IMR-90 (cell line): ENCODE results near the gene ATG101. TPM values are rescaled to one million over a fixed set of nuclear protein-coding genes. Genes with fewer than 3 reads are reported as not detected.

Source experiments
- ATAC-seq: fragments of 200-7000 bp; cut with Tn5 transposase; 2 replicates; pipeline ENCODE4 v1.9.1; 2020; ENCODE audit warnings: low read depth, mild to moderate bottlenecking, moderate library complexity
- BruUV-seq: library from RNA; stranded (reverse); fragments of 400-500 nt; replicated peaks from 2 replicates; lab custom pipeline; 2021; lab: Mats Ljungman, UMichigan
- CTCF ChIA-PET: fragments of 300-600 bp; formaldehyde crosslinking; extraction: SDS; loops from one replicate; lab custom pipeline; 2021; ENCODE audit warnings: antibody characterized with exemption; lab: Yijun Ruan, JAX
- POLR2A ChIA-PET: fragments of 300-600 bp; sonication (Branson Sonifier 250); formaldehyde crosslinking; loops from one replicate; lab custom pipeline; 2022; ENCODE audit warnings: antibody characterized with exemption; ENCODE audit not compliant: unreplicated experiment; lab: Charles Lee
- DNase-seq: peaks from one replicate; pipeline ENCODE4 v3.0.0; 2013
- H2AFZ ChIP-seq: replicated peaks from 2 replicates; pipeline ENCODE3; 2013; ENCODE audit warnings: low read length, mild to moderate bottlenecking; ENCODE audit not compliant: poor library complexity
- H2AK5ac ChIP-seq: 2 replicates; pipeline ENCODE4 v1.6.1; 2013; ENCODE audit warnings: low read depth, low read length, inconsistent platforms
- H2AK9ac ChIP-seq: replicated peaks from 2 replicates; pipeline ENCODE3; 2013; ENCODE audit warnings: mild to moderate bottlenecking, low read depth, low read length, moderate library complexity; ENCODE audit not compliant: poor library complexity
- H2BK120ac ChIP-seq: 2 replicates; pipeline ENCODE4 v1.6.1; 2013; ENCODE audit warnings: low read depth, low read length, inconsistent platforms
- H2BK15ac ChIP-seq: 3 replicates; pipeline ENCODE4 v1.6.1; 2013; ENCODE audit warnings: low read depth, low read length, inconsistent platforms
- H2BK20ac ChIP-seq: 2 replicates; pipeline ENCODE4 v1.6.1; 2013; ENCODE audit warnings: low read depth, mild to moderate bottlenecking, inconsistent platforms, low read length, moderate library complexity
- H2BK5ac ChIP-seq: 2 replicates; pipeline ENCODE4 v1.6.1; 2013; ENCODE audit warnings: mild to moderate bottlenecking, low read depth, low read length, inconsistent platforms; ENCODE audit not compliant: poor library complexity, severe bottlenecking
- H3K14ac ChIP-seq: replicated peaks from 2 replicates; pipeline ENCODE4 v1.6.1; 2013; ENCODE audit warnings: low read depth, low read length, inconsistent platforms
- H3K18ac ChIP-seq: 2 replicates; pipeline ENCODE4 v1.6.1; 2013; ENCODE audit warnings: low read depth, low read length, control low read depth
- H3K23ac ChIP-seq: 2 replicates; pipeline ENCODE4 v1.6.1; 2013; ENCODE audit warnings: low read depth, low read length, inconsistent platforms
- H3K27ac ChIP-seq: 2 replicates; pipeline ENCODE4 v1.5.1; 2013; ENCODE audit warnings: mild to moderate bottlenecking, control low read depth, low read length; ENCODE audit not compliant: insufficient read depth
- H3K27me3 ChIP-seq: 2 replicates; pipeline ENCODE4 v1.6.1; 2013; ENCODE audit warnings: low read length; ENCODE audit not compliant: control insufficient read depth, insufficient read depth
- H3K36me3 ChIP-seq: 2 replicates; pipeline ENCODE4 v1.6.1; 2013; ENCODE audit warnings: low read length, mixed read lengths; ENCODE audit not compliant: control insufficient read depth, insufficient read depth
- H3K4ac ChIP-seq: 2 replicates; pipeline ENCODE4 v1.6.1; 2013; ENCODE audit warnings: low read depth, low read length, inconsistent platforms
- H3K4me1 ChIP-seq: 2 replicates; pipeline ENCODE4 v1.6.1; 2013; ENCODE audit warnings: low read length, mixed read lengths; ENCODE audit not compliant: control insufficient read depth, insufficient read depth
- H3K4me2 ChIP-seq: 2 replicates; pipeline ENCODE4 v1.6.1; 2013; ENCODE audit warnings: low read depth, mild to moderate bottlenecking, control low read depth, low read length, moderate library complexity
- H3K4me3 ChIP-seq: 2 replicates; pipeline ENCODE4 v1.5.1; 2013; ENCODE audit warnings: low read depth, mild to moderate bottlenecking, control low read depth, low read length, moderate library complexity; ENCODE audit not compliant: insufficient read depth
- H3K56ac ChIP-seq: 2 replicates; pipeline ENCODE4 v1.6.1; 2013; ENCODE audit warnings: low read length, inconsistent platforms; ENCODE audit not compliant: insufficient read depth; ENCODE audit errors: extremely low read depth
- H3K79me1 ChIP-seq, 2 experiments: 2 replicates each; pipeline ENCODE4 v1.6.1; 2013; ENCODE audit warnings: low read length in 2 of 2, inconsistent platforms in 1 of 2, low read depth in 1 of 2
- H3K9ac ChIP-seq: 2 replicates; pipeline ENCODE4 v1.6.1; 2013; ENCODE audit warnings: low read depth, low read length, control low read depth
- H3K9me1 ChIP-seq: 2 replicates; pipeline ENCODE4 v1.6.1; 2013; ENCODE audit warnings: low read length, inconsistent platforms; ENCODE audit not compliant: insufficient read depth
- H3K9me3 ChIP-seq: 2 replicates; pipeline ENCODE4 v1.6.1; 2013; ENCODE audit warnings: low read length; ENCODE audit not compliant: control insufficient read depth, insufficient read depth
- H4K20me1 ChIP-seq: 2 replicates; pipeline ENCODE4 v1.6.1; 2013; ENCODE audit warnings: low read length, inconsistent platforms; ENCODE audit not compliant: insufficient read depth
- H4K5ac ChIP-seq: 2 replicates; pipeline ENCODE4 v1.6.1; 2013; ENCODE audit warnings: mild to moderate bottlenecking, low read depth, low read length, control low read depth
- H4K8ac ChIP-seq, 2 experiments: 2 replicates each; pipeline ENCODE4 v1.6.1; 2013; ENCODE audit warnings: low read depth in 2 of 2, low read length in 2 of 2, control low read depth in 1 of 2, inconsistent platforms in 1 of 2
- H4K91ac ChIP-seq: 2 replicates; pipeline ENCODE4 v1.6.1; 2013; ENCODE audit warnings: low read depth, low read length, inconsistent platforms; ENCODE audit not compliant: insufficient read depth
- BHLHE40 ChIP-seq: fragments of 150-350 bp; IDR thresholded peaks from 2 replicates; pipeline ENCODE4 v1.6.1; 2016; ENCODE audit warnings: mild to moderate bottlenecking, low read depth, low read length
- CHD1 ChIP-seq: IDR thresholded peaks from 2 replicates; pipeline ENCODE4 v1.6.1; 2012; ENCODE audit warnings: low read depth, low read length, improper control_type of control experiment
- MAFK ChIP-seq: IDR thresholded peaks from 2 replicates; pipeline ENCODE4 v1.6.1; 2012; ENCODE audit warnings: low read depth, low read length, improper control_type of control experiment
- MAZ ChIP-seq: IDR thresholded peaks from 2 replicates; pipeline ENCODE4 v1.6.1; 2012; ENCODE audit warnings: low read depth, mild to moderate bottlenecking, low read length, improper control_type of control experiment, moderate library complexity, borderline replicate concordance
- POLR2A ChIP-seq: IDR thresholded peaks from 2 replicates; pipeline ENCODE4 v1.6.1; 2012; ENCODE audit warnings: mild to moderate bottlenecking, low read depth, low read length
- RAD21 ChIP-seq: IDR thresholded peaks from 2 replicates; pipeline ENCODE4 v1.6.1; 2012; ENCODE audit warnings: low read length, improper control_type of control experiment
- RFX5 ChIP-seq: IDR thresholded peaks from 2 replicates; pipeline ENCODE4 v1.8.0; 2012; ENCODE audit warnings: low read depth, mild to moderate bottlenecking, low read length, moderate library complexity
- USF2 ChIP-seq: fragments of 150-350 bp; IDR thresholded peaks from 2 replicates; pipeline ENCODE4 v1.6.1; 2017; ENCODE audit warnings: mild to moderate bottlenecking, antibody characterized with exemption, low read length, low read depth
- WGBS, 2 experiments: methylation state at CpG; one replicate each; pipeline versions ENCODE4 v1.1.5 to v1.1.7; 2013; ENCODE audit warnings: missing lambda C conversion rate in 2 of 2; ENCODE audit not compliant: insufficient read length in 1 of 2; ENCODE audit errors: extremely low coverage in 2 of 2; 5-methylcytosine and 5-hydroxymethylcytosine counted together
- dilution Hi-C: fragments of 300-500 bp; cut with HindIII; formaldehyde crosslinking; loops from one replicate; pipeline ENCODE4 v1.14.3; 2018; ENCODE audit warnings: low sequenced_read_pairs; ENCODE audit not compliant: unreplicated experiment
- in situ Hi-C: fragments of 300-500 bp; cut with MboI; formaldehyde crosslinking; loops from 3 replicates; pipeline ENCODE4 v1.14.3; 2019; ENCODE audit warnings: low sequenced_read_pairs, inconsistent platforms, mixed read lengths
- intact Hi-C: fragments of 100-400 bp; cut with micrococcal nuclease; formaldehyde crosslinking; loops from 2 replicates; pipeline ENCODE4 v1.10.0; 2022
- polyA plus RNA-seq, 3 experiments: library from polyadenylated mRNA; depleted of rRNA; stranded (reverse); fragments of >200 nt; gene quantifications; 2 replicates each; pipeline ENCODE4 v1.2.3, GENCODE V29; 2012; ENCODE audit warnings: low replicate concordance in 1 of 3
- total RNA-seq: library from RNA; depleted of rRNA; stranded (reverse); fragments of >200 nt; gene quantifications from 2 replicates; pipeline ENCODE4 v1.2.3, GENCODE V29; 2012
- TF ChIP-seq, protein P1 (sequence below): fragments of 150-350 bp; IDR thresholded peaks from 2 replicates; pipeline ENCODE4 v1.6.1; 2016; ENCODE audit warnings: low read depth, mild to moderate bottlenecking, low read length, moderate library complexity, borderline replicate concordance

The ATG101 gene
- total and polyA plus RNA-seq, 2 of the 4 experiments (the other 2 are of a cell fraction) = 93.9 to 167 TPM

- TF ChIP-seq MAFK = no peak
- TF ChIP-seq RFX5 = no peak
Observed at GRCh38 chr12:52054833-52055730, 14.7 kb upstream of the ATG101 start (continued).

- DNase-seq (peak; percentile 56), ATAC-seq (no peak)
- H3K36me3 ChIP-seq = peaks cover 46% of the 10 kb centered on the region
- no peak overlapping the region for H2AK5ac ChIP-seq
- H3K9ac ChIP-seq = no peak overlapping the region
- POLR2A ChIA-PET = no interaction called here
- H3K23ac ChIP-seq = no peak overlapping the region
- no peaks in the 10 kb centered on the region for H3K9me3 ChIP-seq
- no peak overlapping the region for H3K18ac ChIP-seq
- no peak overlapping the region for H2BK5ac ChIP-seq
- H2BK20ac ChIP-seq = no peak overlapping the region
- no peak overlapping the region for H3K4me3 ChIP-seq
- no peak overlapping the region for H4K91ac ChIP-seq
- H3K27me3 ChIP-seq = no peaks in the 10 kb centered on the region
- no peak overlapping the region for H2AFZ ChIP-seq
- H3K14ac ChIP-seq = no peak overlapping the region
- peaks cover 6% of the 10 kb centered on the region; the same call in 1 of the 2 replicates for H3K9me1 ChIP-seq
- H4K5ac ChIP-seq = no peak overlapping the region
- intact Hi-C loops = no loop called here
- no peak overlapping the region for H2BK15ac ChIP-seq
- no peak overlapping the region for H2BK120ac ChIP-seq
- dilution Hi-C loops = no loop called here
- no peak overlapping the region for H2AK9ac ChIP-seq
- no peak overlapping the region for H3K4me2 ChIP-seq
- H3K4me1 ChIP-seq = peaks cover 11% of the 10 kb centered on the region
- H3K4ac ChIP-seq = no peak overlapping the region
- no peak overlapping the region for H4K8ac ChIP-seq
- in situ Hi-C loops = no loop called here
- 94% methylated on average over 7 of the region's 27 CpGs; no CpG with 5 or more reads in 1 of the 2 experiments for WGBS, 2 experiments
- TF ChIP-seq BHLHE40 (0 out of 2 replicates have a peak, but pooled peaks have one; percentile 2), CHD1 (peak; percentile 44; the same call in 1 of the 2 replicates), USF2 (0 out of 2 replicates have a peak, but pooled peaks have one; percentile 40), RAD21 (no peak), MAZ (0 out of 2 replicates have a peak, but pooled peaks have one; percentile 27), POLR2A (peak; percentile 65)
- TF ChIP-seq, protein P1, sequence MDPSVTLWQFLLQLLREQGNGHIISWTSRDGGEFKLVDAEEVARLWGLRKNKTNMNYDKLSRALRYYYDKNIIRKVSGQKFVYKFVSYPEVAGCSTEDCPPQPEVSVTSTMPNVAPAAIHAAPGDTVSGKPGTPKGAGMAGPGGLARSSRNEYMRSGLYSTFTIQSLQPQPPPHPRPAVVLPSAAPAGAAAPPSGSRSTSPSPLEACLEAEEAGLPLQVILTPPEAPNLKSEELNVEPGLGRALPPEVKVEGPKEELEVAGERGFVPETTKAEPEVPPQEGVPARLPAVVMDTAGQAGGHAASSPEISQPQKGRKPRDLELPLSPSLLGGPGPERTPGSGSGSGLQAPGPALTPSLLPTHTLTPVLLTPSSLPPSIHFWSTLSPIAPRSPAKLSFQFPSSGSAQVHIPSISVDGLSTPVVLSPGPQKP = no peak
- no peak overlapping the region for H3K27ac ChIP-seq
- CTCF ChIA-PET = no interaction called here
- H4K20me1 ChIP-seq = peaks cover 46% of the 10 kb centered on the region
- no peak overlapping the region for H3K56ac ChIP-seq
- peaks cover 0 to 43% of the 10 kb centered on the region in 2 experiments; a peak in 2 of 4 replicates for H3K79me1 ChIP-seq
- BruUV-seq = no TSS peak
Observed at GRCh38 chr12:52055731-52056711, 13.8 kb upstream of the ATG101 start.
